SKM-1 (cell line): ENCODE results near the gene ZBTB20.
"Not testable (repeated sequence)": the region's sequence is repeated elsewhere in the genome, so short reads cannot be mapped to it uniquely, and the experiment has no call there.

Source experiments
- DNase-seq: peaks from one replicate; lab custom pipeline; 2025; ENCODE audit not compliant: unreplicated experiment; lab: John Stamatoyannopoulos, UW

Gene ZBTB20

GRCh38 chr3:115147329-115148141 is 447 bp upstream of the ZBTB20 start:
- peak; percentile 100 for DNase-seq

GRCh38 chr3:115146032-115146417 is 1.1 kb downstream of the ZBTB20 start:
- peak; percentile 16 for DNase-seq

GRCh38 chr3:115141033-115141757 is 5.9 kb downstream of the ZBTB20 start:
- no peak for DNase-seq

GRCh38 chr3:115139072-115139471 is 8.0 kb downstream of the ZBTB20 start:
- no peak for DNase-seq

- no peak for DNase-seq
Observed at GRCh38 chr3:115134648-115135347, 12.3 kb downstream of the ZBTB20 start.

GRCh38 chr3:115127208-115127607 is 19.9 kb downstream of the ZBTB20 start:
- DNase-seq = no peak

- DNase-seq = no peak
Observed at GRCh38 chr3:115120597-115120996, 26.5 kb downstream of the ZBTB20 start.

GRCh38 chr3:115113367-115113766 is 33.7 kb downstream of the ZBTB20 start:
- no peak for DNase-seq

GRCh38 chr3:115111632-115112031 is 35.5 kb downstream of the ZBTB20 start:
- DNase-seq = no peak

- DNase-seq = no peak
Observed at GRCh38 chr3:115110830-115111229, 36.3 kb downstream of the ZBTB20 start.

GRCh38 chr3:115110066-115110465 is 37.0 kb downstream of the ZBTB20 start:
- not testable (repeated sequence) for DNase-seq

GRCh38 chr3:115108614-115109013 is 38.5 kb downstream of the ZBTB20 start:
- DNase-seq = no peak

GRCh38 chr3:115102046-115102445 is 45.0 kb downstream of the ZBTB20 start:
- DNase-seq = no peak

- DNase-seq = no peak
Observed at GRCh38 chr3:115100806-115101205, 46.3 kb downstream of the ZBTB20 start.

GRCh38 chr3:115099986-115100571 is 47.0 kb downstream of the ZBTB20 start:
- DNase-seq = no peak

GRCh38 chr3:115099134-115099985 is 47.7 kb downstream of the ZBTB20 start:
- DNase-seq = no peak

GRCh38 chr3:115098354-115099073 is 48.6 kb downstream of the ZBTB20 start:
- no peak for DNase-seq

GRCh38 chr3:115095236-115095635 is 51.9 kb downstream of the ZBTB20 start:
- DNase-seq = no peak

- no peak for DNase-seq
Observed at GRCh38 chr3:115092220-115092791, 54.8 kb downstream of the ZBTB20 start.
